SK-N-MC (cell line): ENCODE data around the gene MRPL23.

Experiments
- EZH2 ChIP-seq: fragments of 200-600 bp; sonication (generic); IDR thresholded peaks from one replicate; pipeline ENCODE4 v1.6.1; 2017; ENCODE audit warnings: antibody characterized with exemption
- POLR2AphosphoS5 ChIP-seq: IDR thresholded peaks from 2 replicates; pipeline ENCODE4 v1.6.1; 2012; ENCODE audit warnings: mild to moderate bottlenecking, low read depth, low read length, borderline replicate concordance

GRCh38 chr11:1966531-1966930 is 19.4 kb downstream of the MRPL23 start:
- TF ChIP-seq POLR2AphosphoS5 (no peak), EZH2 (no peak)
